Activated T-helper 17 cell treated with anti-CD3 and anti-CD28 coated beads, Interleukin-2, amount 50 U/mL, for 72 hours (primary cell): ENCODE results near the gene IFNLR1. TPM values are rescaled to one million over a fixed set of nuclear protein-coding genes. Genes with fewer than 3 reads are reported as not detected.
"Not testable (repeated sequence)": the region's sequence is repeated elsewhere in the genome, so short reads cannot be mapped to it uniquely, and the experiment has no call there.

Experiments used
- ATAC-seq: fragments of 150-1000 bp; cut with Tn5 transposase; replicated peaks from 2 replicates; pipeline ENCODE4 v1.10.0; 2021; ENCODE audit warnings: mild to moderate bottlenecking, moderate library complexity
- H3K27ac Mint-ChIP-seq: one replicate; pipeline ENCODE4 v1.8.0; 2022; ENCODE audit warnings: mixed read lengths
- H3K27me3 Mint-ChIP-seq: one replicate; pipeline ENCODE4 v1.8.0; 2022; ENCODE audit warnings: mixed read lengths
- H3K36me3 Mint-ChIP-seq: one replicate; pipeline ENCODE4 v1.8.0; 2022; ENCODE audit warnings: low read depth, mild to moderate bottlenecking, mixed read lengths
- H3K4me1 Mint-ChIP-seq: one replicate; pipeline ENCODE4 v1.8.0; 2022; ENCODE audit warnings: mixed read lengths
- H3K4me3 Mint-ChIP-seq: one replicate; pipeline ENCODE4 v1.8.0; 2022; ENCODE audit warnings: mild to moderate bottlenecking, mixed read lengths
- H3K9me3 Mint-ChIP-seq: one replicate; pipeline ENCODE4 v1.8.0; 2022; ENCODE audit warnings: mixed read lengths
- total RNA-seq, 2 donors: library from RNA; stranded (reverse); gene quantifications; one replicate each; pipeline ENCODE4 v1.2.3, GENCODE V29; 2022

Gene IFNLR1
- total RNA-seq, 2 donors from 2014 or later: 1.6 to 9.2 TPM

GRCh38 chr1:24212376-24212775, 25.3 kb upstream of the IFNLR1 start:
- Mint-ChIP-seq H3K4me3 (no peak overlapping the region), H3K27me3 (peaks cover 12% of the 10 kb centered on the region), H3K4me1 (no peaks in the 10 kb centered on the region), H3K27ac (no peak overlapping the region), H3K9me3 (peaks cover 7% of the 10 kb centered on the region), H3K36me3 (no peaks in the 10 kb centered on the region)
- ATAC-seq: no peak

- H3K36me3 Mint-ChIP-seq: no peaks in the 10 kb centered on the region
- no peak for ATAC-seq
- H3K27me3 Mint-ChIP-seq: peaks cover 4% of the 10 kb centered on the region
- H3K4me3 Mint-ChIP-seq: no peak overlapping the region
- no peaks in the 10 kb centered on the region for H3K4me1 Mint-ChIP-seq
- H3K9me3 Mint-ChIP-seq: peaks cover 7% of the 10 kb centered on the region
- no peak overlapping the region for H3K27ac Mint-ChIP-seq
Measured at GRCh38 chr1:24210195-24210627, 23.1 kb upstream of the IFNLR1 start.

DNA sequence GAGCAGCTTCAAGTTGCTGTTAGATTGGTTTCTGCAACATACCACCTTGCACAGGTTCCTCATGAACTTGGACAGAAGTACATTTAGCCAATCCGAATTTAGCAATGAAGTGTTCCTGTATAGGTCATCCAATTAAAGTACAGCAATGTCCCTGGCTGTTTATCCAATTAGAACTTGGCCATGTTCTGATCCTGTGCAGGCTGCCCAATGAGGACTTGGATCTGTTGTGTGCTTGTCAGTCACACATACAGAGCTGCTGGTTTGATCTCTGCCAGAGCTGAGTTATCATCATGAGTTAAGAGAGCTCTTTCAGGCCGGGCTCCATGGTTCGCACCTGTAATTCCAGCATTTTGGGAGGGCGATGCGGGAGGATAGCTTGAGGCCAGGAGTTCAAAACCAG, 22.0 kb upstream of the IFNLR1 start:
- Mint-ChIP-seq H3K36me3 (no peaks in the 10 kb centered on the region), H3K4me3 (no peak overlapping the region)
- no peak for ATAC-seq

GRCh38 chr1:24207709-24208108, 20.6 kb upstream of the IFNLR1 start:
- Mint-ChIP-seq H3K9me3 (peaks cover 7% of the 10 kb centered on the region), H3K4me1 (peaks cover 6% of the 10 kb centered on the region), H3K36me3 (no peaks in the 10 kb centered on the region), H3K4me3 (no peak overlapping the region), H3K27ac (no peak overlapping the region), H3K27me3 (no peaks in the 10 kb centered on the region)
- no peak for ATAC-seq

More for the DNA sequence above, 22.0 kb upstream of the IFNLR1 start:
- Mint-ChIP-seq H3K4me1 (no peaks in the 10 kb centered on the region), H3K9me3 (peaks cover 7% of the 10 kb centered on the region), H3K27ac (no peak overlapping the region), H3K27me3 (no peaks in the 10 kb centered on the region)

- H3K4me3 Mint-ChIP-seq, H3K27me3 Mint-ChIP-seq, H3K36me3 Mint-ChIP-seq, H3K9me3 Mint-ChIP-seq, ATAC-seq, H3K27ac Mint-ChIP-seq, H3K4me1 Mint-ChIP-seq: not testable (repeated sequence)
Measured at GRCh38 chr1:24207395-24207687, 20.3 kb upstream of the IFNLR1 start.

DNA sequence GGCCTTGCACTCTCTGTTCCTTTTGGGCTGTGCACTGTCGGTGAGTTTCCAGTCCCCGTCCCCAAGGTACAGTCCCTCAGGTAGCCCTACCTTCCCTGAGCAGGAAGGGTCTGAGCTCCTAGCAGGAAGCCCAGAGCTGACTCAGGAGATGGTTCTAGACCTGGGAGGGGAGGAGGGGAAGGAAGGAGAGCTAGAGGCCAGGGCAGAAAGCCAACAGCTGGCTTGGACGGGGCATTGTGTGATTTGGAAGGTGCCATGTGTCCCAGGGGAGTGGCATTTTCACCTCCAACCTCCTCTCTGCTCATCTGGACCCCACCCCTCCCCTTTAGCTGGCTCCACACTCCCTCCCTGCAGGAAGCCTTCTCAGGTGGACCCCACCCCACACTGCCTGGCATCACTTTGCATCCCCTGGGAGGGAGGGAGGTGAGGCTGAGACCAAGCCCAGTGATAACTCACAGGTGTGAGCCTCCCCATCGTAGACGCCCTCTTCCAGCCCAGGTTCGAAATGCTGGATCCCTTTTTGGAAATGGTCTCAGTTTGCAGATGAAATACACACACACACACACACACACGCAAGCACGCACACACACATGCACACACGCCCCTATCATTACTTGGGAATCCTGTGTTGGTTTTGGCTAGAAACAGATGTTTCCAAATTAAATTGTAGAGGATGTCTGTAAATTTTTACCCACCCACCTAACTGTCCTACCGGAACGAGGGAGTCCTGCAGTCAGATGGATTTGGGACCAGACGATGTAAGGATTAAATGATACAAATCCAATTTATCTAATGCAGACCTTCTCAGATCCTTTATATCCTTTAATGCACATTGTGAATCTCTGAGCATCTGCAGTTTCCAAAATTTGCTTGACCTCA, 19.7 kb upstream of the IFNLR1 start:
- Mint-ChIP-seq H3K27ac (no peak overlapping the region), H3K4me3 (no peak overlapping the region), H3K9me3 (peaks cover 2% of the 10 kb centered on the region), H3K36me3 (no peaks in the 10 kb centered on the region), H3K27me3 (no peaks in the 10 kb centered on the region), H3K4me1 (peaks cover 6% of the 10 kb centered on the region)
- ATAC-seq: no peak

DNA sequence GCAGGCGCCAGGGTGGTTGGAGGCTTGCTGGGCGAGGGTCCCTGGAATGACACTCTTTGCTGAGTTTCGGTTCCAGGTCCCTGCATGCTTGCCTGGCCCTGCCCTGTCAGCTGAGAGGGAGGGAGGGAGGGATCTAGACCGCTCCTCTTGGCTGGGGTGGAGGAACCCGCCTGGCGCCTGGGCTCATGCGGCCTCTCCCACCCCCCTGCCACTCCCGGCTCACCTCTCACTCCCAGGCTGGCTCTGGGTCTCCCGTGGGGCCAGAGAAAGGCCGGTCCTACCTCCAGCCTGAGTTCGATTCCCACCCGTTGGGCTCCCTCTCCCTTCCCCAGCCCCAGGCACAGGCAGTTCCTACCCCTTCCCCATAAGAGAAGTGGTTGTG, 19.0 kb upstream of the IFNLR1 start:
- no peaks in the 10 kb centered on the region for H3K9me3 Mint-ChIP-seq
- no peak for ATAC-seq

DNA sequence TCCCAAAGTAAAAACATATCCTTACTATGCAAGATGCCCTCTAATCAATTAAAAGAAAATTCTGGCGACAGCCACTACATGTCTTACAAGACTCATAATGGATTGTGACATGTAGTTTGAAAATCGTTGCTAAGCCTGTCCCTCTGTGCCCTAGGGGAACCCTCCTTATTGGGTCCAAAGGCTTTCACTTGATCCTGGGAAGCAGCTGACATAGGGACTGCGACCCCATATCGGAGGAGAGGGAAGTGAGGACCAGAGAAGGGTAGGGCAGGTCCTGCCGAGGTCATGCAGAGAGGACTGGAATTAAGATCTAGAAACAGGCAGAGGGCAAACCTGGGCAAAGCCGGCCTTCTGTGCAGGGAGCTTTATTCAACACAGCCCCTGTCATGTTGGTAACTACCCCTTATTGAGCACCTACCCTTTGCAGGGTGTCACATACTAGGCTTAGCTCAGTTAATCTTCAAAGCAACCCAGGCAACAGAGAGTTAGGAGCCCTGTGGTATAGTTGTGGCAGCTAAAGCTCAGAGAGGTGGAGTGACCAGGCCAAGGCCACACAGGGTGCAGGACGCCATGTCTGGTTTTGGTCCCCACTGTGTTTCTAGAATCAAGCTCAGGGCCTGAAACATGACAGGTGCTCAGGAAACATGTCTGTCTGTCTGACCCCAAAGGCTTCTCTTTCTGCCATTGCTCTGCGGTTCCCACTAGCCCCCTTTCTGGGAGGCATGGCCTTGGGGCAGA, 18.4 kb upstream of the IFNLR1 start:
- no peaks in the 10 kb centered on the region for H3K27me3 Mint-ChIP-seq
- peaks cover 6% of the 10 kb centered on the region for H3K4me1 Mint-ChIP-seq
- no peak overlapping the region for H3K27ac Mint-ChIP-seq
- ATAC-seq: no peak
- no peak overlapping the region for H3K4me3 Mint-ChIP-seq
- H3K9me3 Mint-ChIP-seq: no peaks in the 10 kb centered on the region
- no peaks in the 10 kb centered on the region for H3K36me3 Mint-ChIP-seq

More for the DNA sequence above, 19.0 kb upstream of the IFNLR1 start:
- no peak overlapping the region for H3K4me3 Mint-ChIP-seq
- H3K4me1 Mint-ChIP-seq: peaks cover 6% of the 10 kb centered on the region
- no peak overlapping the region for H3K27ac Mint-ChIP-seq
- no peaks in the 10 kb centered on the region for H3K27me3 Mint-ChIP-seq
- no peaks in the 10 kb centered on the region for H3K36me3 Mint-ChIP-seq

- Mint-ChIP-seq H3K27me3 (no peaks in the 10 kb centered on the region), H3K4me1 (peaks cover 6% of the 10 kb centered on the region), H3K27ac (no peak overlapping the region), H3K9me3 (no peaks in the 10 kb centered on the region), H3K36me3 (no peaks in the 10 kb centered on the region), H3K4me3 (no peak overlapping the region)
- ATAC-seq: no peak
Measured at GRCh38 chr1:24204116-24204515, 17.0 kb upstream of the IFNLR1 start.

- H3K4me3 Mint-ChIP-seq: no peak overlapping the region
- H3K27ac Mint-ChIP-seq: no peak overlapping the region
- H3K4me1 Mint-ChIP-seq: peaks cover 6% of the 10 kb centered on the region
- H3K27me3 Mint-ChIP-seq: no peaks in the 10 kb centered on the region
- H3K36me3 Mint-ChIP-seq: no peaks in the 10 kb centered on the region
- H3K9me3 Mint-ChIP-seq: no peaks in the 10 kb centered on the region
- ATAC-seq: peak; percentile 56
Measured at GRCh38 chr1:24203404-24203803, 16.3 kb upstream of the IFNLR1 start.

DNA sequence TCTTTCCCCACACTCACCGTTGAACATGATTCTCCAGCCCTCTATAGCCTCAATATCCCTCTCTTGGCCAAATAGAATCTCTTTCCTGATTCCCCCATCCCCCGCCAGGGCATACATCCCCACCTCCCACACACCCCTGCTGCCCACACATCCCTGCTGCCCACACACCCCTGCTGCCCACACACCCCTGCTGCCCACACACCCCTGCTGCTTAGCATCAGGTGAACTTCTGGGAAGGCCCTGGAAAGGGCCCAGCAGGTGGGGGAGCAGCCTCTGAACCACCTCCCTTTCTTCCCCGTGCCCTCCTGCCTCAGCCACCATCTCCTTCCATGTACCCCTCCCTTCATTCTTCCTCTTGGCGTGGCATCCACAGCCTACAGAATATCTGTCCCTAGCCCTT, 15.9 kb upstream of the IFNLR1 start:
- ATAC-seq: no peak
- Mint-ChIP-seq H3K4me1 (peaks cover 6% of the 10 kb centered on the region), H3K36me3 (no peaks in the 10 kb centered on the region), H3K27me3 (no peaks in the 10 kb centered on the region), H3K4me3 (no peak overlapping the region), H3K9me3 (no peaks in the 10 kb centered on the region), H3K27ac (no peak overlapping the region)

GRCh38 chr1:24202556-24202955, 15.5 kb upstream of the IFNLR1 start:
- Mint-ChIP-seq H3K4me3 (no peak overlapping the region), H3K27me3 (no peaks in the 10 kb centered on the region), H3K4me1 (peaks cover 6% of the 10 kb centered on the region), H3K36me3 (no peaks in the 10 kb centered on the region), H3K27ac (no peak overlapping the region), H3K9me3 (no peaks in the 10 kb centered on the region)
- ATAC-seq: no peak

DNA sequence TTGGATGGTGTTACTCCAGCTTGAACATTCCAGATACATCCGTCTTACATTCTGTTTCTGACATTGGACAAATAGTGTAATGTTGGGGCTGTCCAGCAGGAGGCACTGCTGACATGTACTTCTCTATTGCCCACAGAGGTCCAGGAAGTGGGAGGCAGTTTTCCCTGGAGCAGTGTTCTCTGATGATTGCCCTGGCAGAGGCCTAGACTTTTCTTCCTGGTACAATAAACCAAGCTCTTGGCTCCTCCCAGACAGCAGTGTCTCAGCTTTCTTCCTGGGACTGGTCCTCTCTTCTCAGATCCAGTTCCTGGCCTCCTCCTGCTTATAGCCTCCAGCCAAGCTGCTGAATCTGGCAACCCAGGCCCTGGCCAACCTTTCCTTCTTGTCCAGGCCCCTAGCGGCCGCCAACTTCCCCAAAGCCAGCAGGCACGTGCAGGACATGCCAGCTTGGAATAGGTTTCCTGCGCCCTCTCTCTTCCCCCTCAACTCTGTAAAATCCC, 14.9 kb upstream of the IFNLR1 start:
- peak; percentile 27 for ATAC-seq
- H3K9me3 Mint-ChIP-seq: no peaks in the 10 kb centered on the region
- H3K36me3 Mint-ChIP-seq: no peaks in the 10 kb centered on the region

DNA sequence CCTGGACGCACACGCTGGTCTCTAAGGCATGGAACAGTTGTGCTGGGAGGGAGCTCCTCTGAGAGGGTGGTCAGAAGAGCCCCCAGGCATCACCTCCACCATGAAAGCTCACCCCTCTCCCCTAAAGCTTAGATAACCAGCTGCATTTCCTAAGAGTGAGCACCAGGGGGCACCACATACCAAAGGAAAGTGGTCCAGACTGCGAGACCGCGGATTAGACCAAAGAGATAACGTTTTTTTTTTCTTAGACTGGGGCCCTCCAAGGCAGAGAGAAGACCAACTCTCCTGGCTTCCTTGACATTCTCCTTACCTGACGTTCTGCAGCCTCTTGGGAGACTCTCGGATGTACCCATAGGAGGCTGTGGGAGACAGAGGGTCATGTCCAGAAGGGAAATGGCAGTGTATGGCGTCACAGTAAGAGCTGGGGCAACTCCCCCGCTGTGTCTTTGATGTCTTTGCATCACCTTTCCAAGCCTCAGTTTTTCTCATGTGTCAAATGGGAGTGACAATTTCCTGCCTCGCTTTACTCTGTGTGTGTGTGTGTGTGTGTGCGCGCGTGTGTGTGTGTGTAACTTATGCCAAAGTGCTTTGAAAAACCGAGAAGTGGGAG, 12.3 kb upstream of the IFNLR1 start:
- H3K27ac Mint-ChIP-seq: no peak overlapping the region
- peaks cover 17% of the 10 kb centered on the region for H3K4me1 Mint-ChIP-seq

More for the DNA sequence above, 14.9 kb upstream of the IFNLR1 start:
- H3K4me1 Mint-ChIP-seq: peaks cover 6% of the 10 kb centered on the region
- H3K27me3 Mint-ChIP-seq: no peaks in the 10 kb centered on the region
- H3K4me3 Mint-ChIP-seq: no peak overlapping the region
- no peak overlapping the region for H3K27ac Mint-ChIP-seq

GRCh38 chr1:24198766-24199165, 11.7 kb upstream of the IFNLR1 start:
- Mint-ChIP-seq H3K27ac (no peak overlapping the region), H3K4me3 (no peak overlapping the region), H3K4me1 (peaks cover 17% of the 10 kb centered on the region), H3K27me3 (no peaks in the 10 kb centered on the region), H3K36me3 (no peaks in the 10 kb centered on the region), H3K9me3 (no peaks in the 10 kb centered on the region)
- ATAC-seq: no peak

More for the DNA sequence above, 12.3 kb upstream of the IFNLR1 start:
- no peaks in the 10 kb centered on the region for H3K27me3 Mint-ChIP-seq
- no peaks in the 10 kb centered on the region for H3K36me3 Mint-ChIP-seq
- peak; percentile 70 for ATAC-seq
- peak overlapping the region; percentile 66 for H3K4me3 Mint-ChIP-seq
- no peaks in the 10 kb centered on the region for H3K9me3 Mint-ChIP-seq
